K562 (cell line): Measurements from ENCODE around the gene SH3BGRL2.
"Not testable (repeated sequence)": the region's sequence is repeated elsewhere in the genome, so short reads cannot be mapped to it uniquely, and the experiment has no call there.

Source experiments
- BHLHE40 ChIP-seq: IDR thresholded peaks from 2 replicates; pipeline ENCODE4 v1.6.1; 2011; ENCODE audit warnings: low read length, improper control_type of control experiment
- CEBPB ChIP-seq: fragments of 450-650 bp; IDR thresholded peaks from 2 replicates; pipeline ENCODE4 v1.6.1; 2016; ENCODE audit warnings: missing genetic modification characterization, missing compliant biosample characterization
- CTCF ChIP-seq, 3 experiments: IDR thresholded peaks in 2 of 3; conservative IDR thresholded peaks in 1 of 3; 2 replicates each; pipeline ENCODE4 v1.5.1; 2011 to 2012; ENCODE audit warnings: low read length in 3 of 3, mild to moderate bottlenecking in 3 of 3, control low read depth in 2 of 3, improper control_type of control experiment in 1 of 3, inconsistent platforms in 1 of 3, low read depth in 1 of 3, mixed read lengths in 1 of 3, moderate library complexity in 1 of 3; ENCODE audit not compliant: insufficient read depth in 2 of 3
- EP400 ChIP-seq: fragments of 450-650 bp; IDR thresholded peaks from 2 replicates; pipeline ENCODE4 v1.6.1; 2017; ENCODE audit warnings: antibody characterized with exemption, mild to moderate bottlenecking, moderate library complexity
- PBX2 ChIP-seq, 2 experiments: IDR thresholded peaks in 1 of 2; conservative IDR thresholded peaks in 1 of 2; 2 replicates each; pipeline ENCODE4 v1.6.1; 2016; ENCODE audit warnings: low read depth in 2 of 2, mild to moderate bottlenecking in 1 of 2, missing compliant biosample characterization in 1 of 2, missing genetic modification characterization in 1 of 2, moderate library complexity in 1 of 2
- PHF20 ChIP-seq: fragments of 450-650 bp; IDR thresholded peaks from 2 replicates; pipeline ENCODE4 v1.6.1; 2018; ENCODE audit not compliant: partially characterized antibody
- RAD21 ChIP-seq, 2 experiments: fragments of 250-450 bp in 1 of 2; fragments of 450-650 bp in 1 of 2; sonication (Bioruptor Pico) in 1 of 2; formaldehyde crosslinking in 1 of 2; IDR thresholded peaks in 1 of 2; conservative IDR thresholded peaks in 1 of 2; 2 replicates each; pipeline versions ENCODE4 v1.4.0 to v1.8.0; 2020 to 2022; ENCODE audit warnings: mild to moderate bottlenecking in 2 of 2, moderate library complexity in 1 of 2
- SMARCC2 ChIP-seq: fragments of 450-650 bp; IDR thresholded peaks from 2 replicates; pipeline ENCODE4 v1.6.1; 2017; ENCODE audit warnings: antibody characterized with exemption, moderate library complexity, mild to moderate bottlenecking, low read depth
- SP2 ChIP-seq: IDR thresholded peaks from 2 replicates; pipeline ENCODE4 v1.6.1; 2011; ENCODE audit warnings: mild to moderate bottlenecking, low read depth, low read length, moderate library complexity; ENCODE audit not compliant: poor library complexity, severe bottlenecking; ENCODE audit errors: extremely low read depth
- ZMIZ1 ChIP-seq, 2 experiments: fragments of 150-350 bp in 1 of 2; IDR thresholded peaks; 2 replicates each; pipeline ENCODE4 v1.6.1; 2012 to 2016; ENCODE audit warnings: low read depth in 2 of 2, low read length in 2 of 2, mild to moderate bottlenecking in 1 of 2, moderate library complexity in 1 of 2

GRCh38 chr6:79663655-79664054 lies 32.5 kb downstream of the SH3BGRL2 start:
- not testable (repeated sequence) for TF ChIP-seq PBX2 (CRISPR knock-in tag; IDR thresholded peaks at IDR 0.05; ENCODE audit: low read depth); PBX2 (tag; conservative IDR thresholded peaks at IDR 0.05; ENCODE audit: low read depth); RAD21 (CRISPR knock-in tag; conservative IDR thresholded peaks at IDR 0.05 in 1 of 2, IDR thresholded peaks at IDR 0.05 in 1 of 2); EP400; SMARCC2; ZMIZ1 (IDR thresholded peaks at IDR 0.05; ENCODE audit: low read depth in 2 of 2, low read length in 2 of 2); PHF20; SP2; BHLHE40; CTCF (IDR thresholded peaks at IDR 0.05 in 2 of 3, conservative IDR thresholded peaks at IDR 0.05 in 1 of 3; ENCODE audit: insufficient read depth in 2 of 3, low read depth in 1 of 3, low read length in 3 of 3); CEBPB (tag)
